ENCODE data around the gene TRAM2.

Gene TRAM2

DNA sequence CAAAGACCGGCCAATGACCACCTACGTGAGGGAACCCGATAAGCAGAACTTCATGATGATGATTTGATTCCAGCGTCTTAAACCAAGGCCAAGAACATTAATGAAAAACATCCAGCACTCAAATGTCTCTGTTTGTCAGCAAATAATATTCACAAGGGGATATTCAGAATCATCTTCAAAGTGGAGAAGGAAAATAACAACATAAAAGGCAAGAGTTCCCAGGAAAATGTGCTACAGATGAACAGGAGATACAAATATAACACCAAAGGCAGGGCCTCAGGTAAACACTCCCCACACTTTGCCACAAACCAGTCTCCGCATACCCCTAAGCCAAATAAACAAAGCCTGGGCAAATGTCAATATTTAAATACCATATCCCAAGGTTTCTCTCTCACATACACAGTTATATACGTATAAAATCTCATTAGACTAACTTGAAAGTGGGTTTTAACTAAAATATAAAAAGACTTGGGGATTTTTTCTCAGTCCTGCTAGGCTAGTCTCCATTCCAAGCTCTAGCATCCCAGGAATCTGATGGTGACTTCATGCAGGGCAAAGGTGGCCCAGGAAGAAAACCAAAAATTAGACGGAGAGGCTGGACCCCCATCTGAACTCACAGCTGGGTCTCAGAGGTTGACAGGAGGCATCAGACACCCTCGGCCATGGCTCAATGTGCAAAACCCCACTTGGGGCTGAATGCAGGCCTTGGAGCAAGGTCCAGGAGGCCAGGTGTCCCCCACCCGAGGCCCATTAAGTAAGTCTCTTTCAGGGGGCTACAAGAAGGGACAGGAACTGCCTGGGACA lies 32.1 kb downstream of the TRAM2 start:
- no peak for DNase-seq

DNA sequence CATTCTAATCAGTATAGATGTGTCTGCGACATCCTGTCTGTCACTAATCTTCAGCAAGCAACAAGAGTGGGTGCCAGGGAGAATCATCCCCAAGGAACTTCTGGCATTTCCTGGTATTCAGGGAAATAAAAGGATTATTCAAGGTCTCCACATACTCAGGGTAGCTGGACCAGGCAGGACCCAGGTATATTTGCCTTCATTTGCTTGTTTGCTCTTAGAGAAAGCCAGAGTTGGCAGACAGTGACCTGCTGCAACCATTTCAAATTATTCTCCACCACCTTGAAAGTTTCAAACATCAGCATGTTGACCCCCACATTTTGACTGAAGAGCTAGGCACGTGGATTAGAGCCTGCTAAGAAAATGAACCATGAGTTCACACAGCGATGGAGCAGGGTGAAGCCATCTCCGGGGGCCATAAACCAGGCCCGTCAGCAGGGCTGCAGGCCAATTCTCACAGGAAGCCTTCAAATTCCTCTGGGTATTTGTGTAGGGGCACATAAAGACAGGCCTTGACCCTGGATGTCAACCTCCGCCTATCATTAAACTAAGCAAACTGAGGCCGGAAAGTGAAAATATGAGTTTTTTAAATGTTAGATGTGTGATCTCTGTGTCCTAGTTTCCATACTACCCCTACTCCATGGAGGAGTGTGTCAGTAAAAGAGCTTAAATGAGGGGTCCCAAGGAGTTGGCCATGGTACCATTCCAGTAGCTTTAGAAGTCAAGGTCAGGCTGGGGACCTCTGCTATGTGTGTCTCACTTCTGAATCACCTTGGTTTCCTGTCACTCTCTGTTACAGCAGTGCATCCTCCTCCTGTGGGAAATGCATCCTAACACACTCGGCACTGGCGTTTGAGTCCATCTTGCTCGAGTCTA lies 32.9 kb downstream of the TRAM2 start:
- DNase-seq: no peak

DNA sequence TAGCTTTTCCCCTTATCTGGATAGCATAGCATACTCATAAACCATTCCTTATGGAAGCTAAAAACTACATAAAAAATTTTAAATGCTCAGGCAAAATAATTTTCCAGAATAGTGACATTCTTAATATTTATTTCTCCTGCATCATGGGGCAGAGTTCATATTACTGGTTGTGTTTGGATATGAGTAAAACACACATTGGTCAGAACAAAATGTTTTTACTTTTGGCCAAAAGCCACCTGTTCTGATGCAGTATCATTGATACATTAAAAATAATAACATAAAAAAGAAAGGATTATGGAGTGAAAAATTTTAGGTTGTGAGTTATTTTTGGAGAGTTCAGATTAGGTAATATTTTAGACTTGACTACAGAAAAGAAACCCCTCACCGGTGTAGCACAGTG lies 33.6 kb downstream of the TRAM2 start:
- no peak for DNase-seq

DNA sequence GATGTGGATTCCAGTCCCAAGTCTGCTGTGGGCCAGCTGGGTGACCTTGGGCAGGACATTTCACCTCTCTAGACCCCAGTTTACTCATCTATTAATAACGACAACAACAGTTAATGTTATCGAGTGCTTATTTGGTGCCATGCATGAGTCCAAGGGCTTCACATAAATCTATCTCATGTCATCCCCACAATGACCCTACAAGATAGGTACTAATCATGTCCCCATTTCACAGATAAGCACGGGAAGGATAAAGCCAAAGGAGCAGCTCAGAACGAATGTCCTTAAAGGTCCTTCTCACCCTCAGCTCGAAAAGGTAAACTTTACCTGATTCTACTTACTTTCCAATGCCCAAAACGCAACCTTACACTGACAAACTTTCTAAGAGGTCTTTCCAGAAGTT lies 35.7 kb downstream of the TRAM2 start:
- DNase-seq: no peak

DNA sequence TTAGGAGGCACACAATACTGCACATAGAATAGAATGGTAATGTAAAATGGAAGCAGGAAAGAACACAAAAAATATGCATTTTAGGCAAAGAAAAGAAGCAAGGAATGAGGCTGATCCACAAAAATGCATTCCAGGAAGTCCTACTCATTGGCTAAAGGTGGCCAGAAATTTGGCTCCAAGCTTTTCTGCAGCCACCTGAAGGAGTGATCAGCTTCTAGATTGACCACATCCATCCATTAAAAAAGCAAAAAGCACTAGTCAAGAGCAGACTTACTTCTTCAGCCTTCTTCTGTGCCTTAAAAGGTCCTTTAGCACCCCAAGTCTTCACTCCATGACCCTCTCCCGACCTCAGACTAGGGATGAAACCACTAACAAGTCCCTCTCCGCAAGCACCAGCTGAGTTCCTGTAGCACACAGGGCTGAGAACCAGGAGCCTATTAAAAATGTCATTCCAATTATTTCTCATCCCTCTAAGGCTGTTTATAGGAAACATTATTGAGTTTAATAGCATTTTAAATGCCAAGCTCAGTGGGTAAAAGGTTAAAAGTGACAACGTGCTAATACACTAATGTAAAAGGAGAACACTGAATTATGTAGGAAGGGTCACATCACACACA lies 36.5 kb downstream of the TRAM2 start:
- no peak for DNase-seq

DNA sequence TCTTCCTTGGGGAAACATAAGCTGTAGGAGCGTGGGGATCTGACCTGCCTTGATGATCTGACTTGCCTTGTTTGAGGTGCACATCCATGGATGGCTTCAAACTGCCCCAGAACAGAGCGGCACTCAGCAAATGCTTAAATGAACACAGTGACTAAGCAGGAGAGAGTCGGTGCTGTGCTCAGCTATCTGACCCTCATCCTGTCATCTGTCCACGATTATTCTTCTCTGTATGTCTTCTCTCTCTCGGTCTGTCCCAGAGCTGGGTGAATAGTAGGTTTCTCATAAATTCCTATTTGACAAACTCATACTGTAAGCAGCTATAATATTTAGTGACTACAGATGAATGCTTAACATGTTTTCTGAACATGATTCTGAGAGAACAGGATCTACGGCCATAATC lies 37.3 kb downstream of the TRAM2 start:
- DNase-seq: no peak

DNA sequence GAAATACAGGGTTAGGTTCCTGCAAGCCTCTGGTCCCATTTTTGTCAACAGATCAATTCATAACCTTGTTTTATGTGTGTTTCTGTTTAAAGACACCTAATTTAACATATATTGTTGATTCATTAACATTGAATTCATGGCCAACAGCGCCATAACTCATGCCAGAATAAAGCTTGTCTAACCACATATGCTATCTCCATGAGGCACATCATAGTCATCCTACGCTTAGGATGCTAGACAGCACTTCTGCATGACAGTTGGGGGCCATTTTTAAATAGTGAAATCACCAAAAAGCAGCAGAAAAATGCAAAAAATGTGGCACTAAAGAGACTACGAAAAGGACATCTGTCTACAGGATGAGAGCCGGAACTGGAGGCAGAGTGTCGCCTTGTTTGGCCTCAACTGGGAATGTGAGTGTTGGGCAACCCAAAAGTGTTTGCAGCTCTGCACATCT lies 37.9 kb downstream of the TRAM2 start:
- DNase-seq: no peak

DNA sequence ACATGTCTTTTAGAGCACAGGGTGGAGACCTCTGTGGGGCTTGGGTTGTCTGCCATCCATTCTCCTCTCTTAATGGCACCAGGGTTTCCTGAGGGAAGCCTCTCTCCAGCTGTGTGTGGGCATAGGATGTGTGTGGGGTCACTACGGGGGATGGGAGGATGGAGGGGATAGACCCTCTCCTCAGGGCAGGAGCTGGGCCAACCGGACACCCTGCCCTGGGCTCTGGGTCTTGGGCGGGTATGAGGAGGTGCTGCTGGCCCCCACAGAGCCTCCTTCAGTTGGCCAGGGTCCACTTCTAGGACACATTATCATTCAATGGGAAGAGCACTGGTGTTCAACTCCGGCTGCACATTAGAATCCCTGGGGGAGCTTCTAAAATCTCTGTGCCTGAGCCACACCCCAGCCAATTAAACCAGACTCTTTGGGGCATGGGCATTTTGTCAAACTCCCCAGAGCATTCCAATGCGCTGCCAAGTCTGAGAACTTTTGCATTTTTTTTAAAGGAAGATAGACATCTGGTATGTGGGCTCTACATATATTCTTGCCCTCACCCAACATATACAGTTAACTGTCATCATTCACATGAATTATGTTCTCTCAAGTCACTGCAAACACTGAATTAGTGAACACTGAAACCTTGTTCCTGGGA lies 38.5 kb downstream of the TRAM2 start:
- DNase-seq: no peak

DNA sequence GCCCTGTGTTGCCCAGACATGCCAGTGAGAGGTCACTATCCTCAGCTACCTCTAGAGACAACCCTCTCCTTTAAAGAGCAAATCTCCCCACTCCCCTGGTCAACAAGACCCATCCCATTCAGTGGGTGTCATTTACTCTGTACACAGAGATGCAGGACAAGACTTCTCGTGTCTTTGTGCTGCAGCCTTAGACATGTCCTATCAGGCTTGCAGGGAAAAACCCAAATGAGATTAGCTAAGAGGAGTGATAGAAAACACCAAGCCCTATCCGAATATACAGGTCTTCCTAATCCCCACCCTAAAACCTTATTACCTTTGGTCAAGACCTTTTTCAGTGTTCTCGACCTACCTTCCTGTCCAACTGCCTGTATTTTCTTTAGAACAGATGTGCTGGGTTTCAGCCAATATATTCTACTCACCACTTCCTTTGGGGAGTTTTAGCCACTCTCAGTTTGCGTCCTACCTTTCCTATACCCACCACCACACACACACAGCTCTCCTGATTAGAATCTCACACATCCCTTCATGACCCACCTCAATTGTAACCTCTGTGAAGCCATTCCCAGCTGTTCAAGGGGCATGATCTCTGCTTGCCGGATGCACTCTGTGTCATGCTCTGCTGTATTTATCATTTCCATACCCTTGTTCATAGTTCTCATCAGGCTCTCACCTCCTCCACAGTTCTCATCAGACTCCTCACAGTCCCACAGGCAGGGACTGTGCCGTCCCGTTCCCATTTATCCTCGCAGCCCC lies 39.7 kb downstream of the TRAM2 start:
- DNase-seq: no peak

DNA sequence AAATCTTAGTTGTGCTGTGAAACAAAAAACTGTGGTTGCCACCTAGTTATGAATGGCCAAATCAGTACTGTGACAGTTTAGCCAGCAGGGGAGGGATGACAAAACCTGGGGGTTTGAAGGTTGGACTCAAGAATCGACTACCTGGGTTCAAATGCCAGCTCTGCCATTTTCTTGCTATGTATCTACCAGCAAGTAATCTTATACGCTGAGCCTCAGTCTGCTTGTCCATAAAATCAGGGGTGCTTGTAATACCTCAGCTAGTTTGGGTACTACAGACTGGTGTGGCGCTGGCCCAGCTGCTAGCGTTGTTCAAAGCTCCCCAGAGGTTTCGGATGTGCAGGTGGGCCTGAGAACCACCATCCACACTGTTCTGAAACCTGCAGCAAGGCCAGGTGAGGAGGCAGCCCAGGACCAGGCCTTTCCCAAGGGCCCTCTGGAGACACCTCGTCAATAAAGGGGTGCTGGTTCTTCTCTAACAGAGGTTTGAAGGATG lies 40.4 kb downstream of the TRAM2 start:
- no peak for DNase-seq

DNA sequence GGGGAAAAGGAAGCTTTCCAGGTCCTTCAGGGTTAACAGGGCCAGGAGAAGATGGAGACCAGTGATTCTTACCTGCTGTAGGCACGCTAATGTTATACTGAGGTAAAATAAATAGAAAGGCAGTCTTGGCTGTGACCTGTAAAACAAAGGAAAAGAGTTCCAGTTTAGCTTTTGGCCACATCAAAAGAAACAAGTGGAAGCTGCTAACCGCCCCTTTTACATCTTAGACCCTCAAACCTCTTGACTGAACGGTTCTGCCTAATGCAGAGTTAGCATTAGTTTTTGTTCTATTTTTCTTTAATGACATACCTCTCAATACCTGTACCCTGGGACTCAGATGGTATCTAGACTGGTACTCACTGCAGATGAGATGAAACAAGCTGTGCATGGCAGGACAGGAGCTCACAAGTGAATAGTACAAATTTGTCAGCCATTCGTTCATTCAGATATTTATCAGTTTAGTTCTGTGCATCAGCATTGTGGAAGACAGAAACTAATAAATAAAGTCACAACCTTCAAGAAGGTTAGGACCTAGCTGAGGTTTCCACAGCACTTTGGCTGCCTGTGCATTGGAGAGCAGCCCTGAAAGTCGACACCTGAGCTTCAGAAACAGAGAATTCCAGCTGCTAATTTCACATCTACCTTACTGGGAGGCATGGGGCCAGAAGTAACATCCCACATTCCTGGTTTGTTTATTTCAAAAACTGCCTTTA lies 41.0 kb downstream of the TRAM2 start:
- no peak for DNase-seq

DNA sequence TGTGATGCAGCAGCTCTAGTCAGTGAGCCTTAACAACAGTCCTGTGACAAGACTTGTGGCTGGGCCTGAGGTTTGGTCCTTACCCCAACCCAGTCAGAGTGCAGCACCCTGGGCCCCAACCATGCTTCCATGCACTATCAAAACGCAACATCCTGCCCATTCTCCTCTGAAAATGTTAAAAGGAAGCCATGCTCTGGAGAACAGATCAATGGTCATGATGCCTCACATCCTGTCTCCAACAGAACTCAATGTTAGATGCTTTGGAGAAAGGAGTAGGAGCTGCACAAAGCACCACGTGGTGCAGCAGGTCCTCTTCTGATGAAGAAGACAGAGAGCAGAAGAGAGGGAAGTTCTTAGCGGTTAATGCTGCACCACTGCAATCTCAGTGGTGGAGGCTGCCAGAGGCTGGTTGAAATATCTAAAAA lies 41.9 kb downstream of the TRAM2 start:
- no peak for DNase-seq

DNA sequence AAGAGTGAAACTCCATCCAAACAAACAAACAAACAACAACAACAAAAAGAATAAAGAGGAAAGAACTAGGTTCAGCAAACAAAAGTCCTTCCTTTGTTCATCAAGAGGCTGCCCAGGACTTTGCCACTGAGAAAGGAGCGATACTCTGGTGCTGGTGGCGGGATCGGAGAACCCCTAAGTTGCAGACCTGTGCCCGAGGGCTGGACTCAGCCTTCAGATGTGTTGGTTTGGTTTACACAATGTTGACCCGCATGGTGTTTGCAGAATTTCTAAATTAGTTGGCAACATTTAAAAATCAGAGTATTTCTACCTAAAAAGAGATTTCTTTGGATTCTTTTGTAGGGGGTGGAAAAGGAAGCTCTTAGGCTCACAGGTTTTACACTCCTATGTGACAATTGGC lies 42.5 kb downstream of the TRAM2 start:
- no peak for DNase-seq

DNA sequence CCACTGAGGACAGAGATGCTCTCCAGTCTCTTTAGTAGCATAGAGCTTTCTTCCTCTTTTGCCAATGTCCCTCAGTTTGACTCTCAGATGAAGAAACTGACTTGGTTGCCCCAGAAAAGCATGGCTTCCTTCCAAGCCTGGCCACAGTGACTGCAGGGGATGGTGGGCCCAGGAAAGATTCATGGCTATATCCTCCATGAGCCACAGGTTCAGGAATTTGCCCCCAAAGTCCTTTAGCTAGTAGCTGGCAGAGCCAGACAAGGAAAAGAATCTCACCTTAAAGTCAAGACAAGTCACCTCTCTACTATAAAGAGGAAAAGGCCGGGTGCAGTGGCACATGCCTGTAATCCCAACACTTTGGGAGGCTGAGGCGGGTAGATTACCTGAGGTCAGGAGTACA lies 43.4 kb downstream of the TRAM2 start:
- DNase-seq: no peak

DNA sequence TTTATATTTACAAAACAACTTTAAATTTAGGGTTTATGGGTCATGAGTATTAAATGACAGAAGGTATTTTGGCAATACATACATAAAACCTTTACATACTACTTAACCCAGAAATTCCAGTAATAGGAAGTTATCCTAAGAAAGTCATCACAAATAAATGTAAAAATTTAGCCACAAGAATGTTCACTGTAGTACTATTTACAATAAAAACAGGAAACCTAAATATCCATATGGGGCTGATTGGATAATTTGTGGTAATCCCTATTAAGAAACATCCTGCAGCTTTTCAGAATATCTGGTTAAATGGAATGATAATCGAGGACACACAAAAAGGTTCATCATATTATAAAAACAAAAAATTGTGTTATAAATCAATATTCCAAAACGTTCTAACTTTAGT lies 44.4 kb downstream of the TRAM2 start:
- no peak for DNase-seq

DNA sequence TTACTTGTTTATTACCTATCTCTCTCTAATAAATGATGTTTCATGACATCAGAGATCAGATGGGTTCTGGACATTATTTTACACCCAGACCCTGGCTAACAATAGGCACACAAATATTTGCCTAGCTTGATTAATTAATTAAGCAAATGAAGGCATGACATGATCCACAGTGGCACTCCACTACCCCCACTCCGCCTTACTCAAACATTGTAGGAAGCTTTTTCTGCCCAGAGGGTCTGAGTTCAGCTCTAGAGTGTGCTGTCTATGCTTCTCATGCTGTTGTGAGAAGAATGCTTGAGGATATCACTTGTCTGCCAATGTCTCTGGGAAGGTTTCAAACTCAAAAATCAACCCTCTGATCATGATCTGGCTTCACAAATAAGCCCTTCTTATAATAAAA lies 45.0 kb downstream of the TRAM2 start:
- DNase-seq: no peak

DNA sequence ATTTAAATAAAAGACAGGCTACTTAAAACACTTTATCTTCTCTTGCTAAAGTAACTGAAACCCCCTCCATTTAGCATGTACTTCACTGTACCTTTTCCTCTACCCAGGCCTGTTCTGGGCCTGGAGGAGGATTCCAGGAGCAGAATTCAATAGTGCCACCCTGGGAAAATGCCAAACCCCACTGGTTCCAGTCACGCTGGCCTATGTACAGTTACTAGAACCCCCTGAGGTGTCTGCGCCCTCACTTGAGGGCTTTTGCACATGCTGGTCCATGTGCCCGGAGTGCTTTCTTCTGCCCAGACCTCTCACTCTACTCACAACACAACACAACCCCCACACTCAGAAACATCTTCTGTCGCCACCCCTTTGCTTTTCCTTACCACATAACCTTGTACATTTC lies 45.5 kb downstream of the TRAM2 start:
- DNase-seq: no peak

DNA sequence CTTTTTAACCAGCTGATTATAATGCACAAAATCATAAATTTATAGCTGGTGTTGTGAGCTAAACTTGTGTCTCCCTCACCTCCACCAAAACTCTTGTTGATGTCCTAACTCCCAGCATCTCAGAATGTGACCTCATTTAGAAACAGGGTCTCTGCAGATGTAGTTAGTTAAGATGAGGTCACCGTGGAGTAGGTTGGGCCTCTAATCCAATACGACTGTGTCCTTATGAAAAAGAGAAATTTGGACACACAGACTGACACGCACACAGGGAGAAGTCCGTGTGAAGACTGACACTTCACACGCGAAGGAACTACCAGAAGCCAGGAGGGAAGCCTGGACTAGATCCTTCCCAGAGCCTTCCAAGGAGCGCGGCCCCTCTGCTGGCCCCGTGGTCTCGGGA lies 46.5 kb downstream of the TRAM2 start:
- no peak for DNase-seq

DNA sequence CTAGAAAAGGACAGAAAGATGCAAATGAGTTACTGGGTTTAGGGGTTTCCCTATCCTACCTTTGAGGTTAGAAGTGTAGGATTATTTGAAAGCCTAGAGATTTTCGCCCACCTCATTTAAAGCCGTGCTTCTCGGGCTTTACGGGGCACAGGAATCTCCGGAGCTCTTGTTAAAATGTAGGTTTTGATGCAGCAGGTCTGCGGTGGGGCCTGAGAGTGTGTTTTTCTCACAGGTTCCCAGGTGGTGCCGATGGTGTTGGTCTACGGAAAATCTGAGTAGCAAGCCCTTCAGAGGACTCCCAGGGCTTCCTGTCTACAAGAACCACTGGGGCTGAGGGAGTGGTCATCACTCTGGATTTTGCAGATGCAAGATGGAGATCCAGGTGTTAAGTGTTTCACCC lies 47.5 kb downstream of the TRAM2 start:
- no peak for DNase-seq

DNA sequence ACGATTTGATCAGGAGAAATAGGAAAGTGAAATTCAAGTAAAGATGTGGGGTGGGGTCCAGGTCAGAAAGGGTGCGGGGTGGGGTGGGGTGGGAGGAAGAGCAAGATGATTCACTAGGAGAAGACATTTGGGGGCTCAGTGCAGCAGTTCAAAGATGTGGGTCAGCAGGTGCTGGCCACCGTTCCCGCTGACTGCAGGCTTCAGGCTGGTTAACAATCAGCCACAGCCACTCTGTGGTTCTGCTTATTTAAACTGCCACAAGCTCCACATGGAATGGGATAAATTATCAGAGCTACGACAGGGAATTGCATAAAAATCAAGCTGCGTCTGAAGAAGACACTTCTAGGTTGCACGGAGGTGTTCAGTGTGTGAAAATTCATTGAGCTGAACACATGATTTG lies 49.4 kb downstream of the TRAM2 start:
- no peak for DNase-seq

DNA sequence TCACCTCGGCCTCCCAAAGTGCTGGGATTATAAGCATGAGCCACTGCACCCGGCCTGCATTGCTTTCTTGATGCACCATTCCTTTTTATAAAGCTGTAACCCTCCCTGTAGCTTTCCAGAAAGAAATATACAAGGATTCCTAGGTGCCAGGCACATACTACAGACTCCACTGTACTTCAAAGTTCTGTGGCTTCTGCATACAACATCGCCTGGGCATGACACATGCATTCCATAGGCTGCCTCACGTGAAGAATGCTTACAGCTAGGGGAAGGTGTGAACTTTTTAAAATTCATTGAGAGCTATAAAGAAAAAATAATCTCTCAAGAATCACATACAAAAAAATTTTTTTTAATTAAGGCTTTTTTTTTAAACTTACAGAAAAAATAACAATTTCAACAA lies 50.2 kb downstream of the TRAM2 start:
- no peak for DNase-seq

DNA sequence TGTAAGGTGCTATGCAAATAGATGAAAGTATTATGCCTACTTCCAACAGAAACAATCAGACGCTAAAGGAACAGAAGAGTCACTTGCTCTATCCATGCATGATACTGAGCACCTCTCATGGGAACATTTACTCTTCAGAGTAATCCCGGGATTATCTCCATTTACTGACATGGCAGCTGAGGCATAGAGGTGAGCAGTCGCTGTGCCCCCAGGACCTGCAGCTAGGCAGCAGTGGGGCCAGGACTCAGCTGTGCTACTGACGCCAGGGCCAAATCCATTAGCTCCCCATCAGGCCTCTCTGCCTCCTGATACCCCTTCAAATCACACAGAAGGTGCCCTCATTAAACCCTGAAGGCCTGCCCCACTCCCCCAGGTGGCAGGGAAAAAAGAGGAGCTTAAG lies 51.9 kb downstream of the TRAM2 start:
- DNase-seq: no peak
